Muscle of leg (tissue), 11 donors: ENCODE measurements around the gene GTF2H2. TPM values are rescaled to one million over a fixed set of nuclear protein-coding genes. Genes with fewer than 3 reads are reported as not detected.
"Not testable (repeated sequence)": the region's sequence is repeated elsewhere in the genome, so short reads cannot be mapped to it uniquely, and the experiment has no call there.

Source experiments
- DNase-seq: peaks from one replicate; pipeline ENCODE4 v3.0.0; 2013
- H3K27ac ChIP-seq: one replicate; pipeline ENCODE4 v1.5.1; 2013; ENCODE audit warnings: mild to moderate bottlenecking, low read length, control low read depth
- H3K27me3 ChIP-seq: one replicate; pipeline ENCODE4 v1.6.1; 2013; ENCODE audit warnings: low read length; ENCODE audit not compliant: control insufficient read depth, insufficient read depth
- H3K36me3 ChIP-seq: one replicate; pipeline ENCODE4 v1.6.1; 2013; ENCODE audit warnings: low read length; ENCODE audit not compliant: control insufficient read depth, insufficient read depth
- H3K4me1 ChIP-seq: one replicate; pipeline ENCODE4 v1.6.1; 2013; ENCODE audit warnings: low read length; ENCODE audit not compliant: control insufficient read depth, insufficient read depth
- H3K4me3 ChIP-seq: one replicate; pipeline ENCODE4 v1.5.1; 2013; ENCODE audit warnings: low read length, control low read depth
- H3K9me3 ChIP-seq: replicated peaks from 2 replicates; pipeline ENCODE4 v1.6.1; 2013; ENCODE audit warnings: low read depth, low read length; ENCODE audit not compliant: control insufficient read depth
- WGBS: methylation state at CpG from one replicate; pipeline ENCODE4 v1.1.5; 2013; ENCODE audit warnings: missing lambda C conversion rate; ENCODE audit not compliant: insufficient coverage; 5-methylcytosine and 5-hydroxymethylcytosine counted together
- polyA plus RNA-seq, 8 donors: library from polyadenylated mRNA; unstranded; fragments of 120-200 nt; gene quantifications; one replicate each; pipeline versions ENCODE4 v1.2.1 to v1.2.3, GENCODE V29; 2013; ENCODE audit warnings: inconsistent platforms in 1 of 8, low replicate concordance in 1 of 8; ENCODE audit not compliant: insufficient read length in 8 of 8, insufficient read depth in 1 of 8
- total RNA-seq: library from RNA; stranded (reverse); fragments of 120-200 nt; gene quantifications from one replicate; pipeline ENCODE4 v1.2.4, GENCODE V29; 2013

The GTF2H2 gene
- total and polyA plus RNA-seq, 9 donors, result 11.0 to 32.6 (median 14.6) TPM

- H3K36me3 ChIP-seq, H3K4me1 ChIP-seq, H3K27me3 ChIP-seq, H3K27ac ChIP-seq, H3K9me3 ChIP-seq, DNase-seq, H3K4me3 ChIP-seq: not testable (repeated sequence)
- no CpG with 5 or more reads among the region's 7 CpGs for WGBS
Measured at GRCh38 chr5:71082898-71083297, 15.4 kb upstream of the GTF2H2 start.

- H3K36me3 ChIP-seq, H3K27ac ChIP-seq, H3K4me3 ChIP-seq, H3K9me3 ChIP-seq, H3K4me1 ChIP-seq, H3K27me3 ChIP-seq, DNase-seq: not testable (repeated sequence)
- WGBS, result no CpG with 5 or more reads among the region's 2 CpGs
Measured at GRCh38 chr5:71082340-71082739, 14.9 kb upstream of the GTF2H2 start.

GRCh38 chr5:71061322-71061721 is 6.2 kb downstream of the GTF2H2 start:
- not testable (repeated sequence) for H3K27ac ChIP-seq, H3K9me3 ChIP-seq, DNase-seq, H3K27me3 ChIP-seq, H3K4me3 ChIP-seq, H3K36me3 ChIP-seq, H3K4me1 ChIP-seq
- no CpG with 5 or more reads among the region's 1 CpG for WGBS

GRCh38 chr5:71059426-71059825 is 8.1 kb downstream of the GTF2H2 start:
- not testable (repeated sequence) for H3K27ac ChIP-seq, DNase-seq, H3K36me3 ChIP-seq, H3K4me3 ChIP-seq, H3K9me3 ChIP-seq, H3K27me3 ChIP-seq, H3K4me1 ChIP-seq
- no CpG with 5 or more reads among the region's 3 CpGs for WGBS

GRCh38 chr5:71044808-71045207 is 22.7 kb downstream of the GTF2H2 start:
- not testable (repeated sequence) for H3K27me3 ChIP-seq, H3K27ac ChIP-seq, H3K9me3 ChIP-seq, H3K36me3 ChIP-seq, DNase-seq, H3K4me1 ChIP-seq, H3K4me3 ChIP-seq
- WGBS, result no CpG with 5 or more reads among the region's 2 CpGs

GRCh38 chr5:71044128-71044527 is 23.3 kb downstream of the GTF2H2 start:
- not testable (repeated sequence) for H3K27me3 ChIP-seq, H3K27ac ChIP-seq, DNase-seq, H3K4me3 ChIP-seq, H3K9me3 ChIP-seq, H3K4me1 ChIP-seq, H3K36me3 ChIP-seq
- WGBS, result no CpG with 5 or more reads among the region's 2 CpGs

- not testable (repeated sequence) for H3K4me1 ChIP-seq, H3K27ac ChIP-seq, H3K4me3 ChIP-seq, DNase-seq, H3K27me3 ChIP-seq, H3K36me3 ChIP-seq, H3K9me3 ChIP-seq
- WGBS, result no CpG with 5 or more reads among the region's 7 CpGs
Measured at GRCh38 chr5:71031046-71031776, 36.3 kb downstream of the GTF2H2 start.

- not testable (repeated sequence) for H3K27me3 ChIP-seq, H3K36me3 ChIP-seq, H3K4me3 ChIP-seq, H3K27ac ChIP-seq, H3K4me1 ChIP-seq, H3K9me3 ChIP-seq, DNase-seq
- WGBS, result no CpG with 5 or more reads among the region's 8 CpGs
Measured at GRCh38 chr5:71025289-71025953, 42.1 kb downstream of the GTF2H2 start, which contains the start of gene NAIP. Gene NAIP (minus strand): TSS chr5:71025339. CDS start chr5:71012915, 12,424 bp downstream.

GRCh38 chr5:71020643-71021042 is 46.8 kb downstream of the GTF2H2 start:
- not testable (repeated sequence) for H3K27ac ChIP-seq, H3K36me3 ChIP-seq, H3K4me1 ChIP-seq, H3K4me3 ChIP-seq, H3K27me3 ChIP-seq, H3K9me3 ChIP-seq, DNase-seq
- WGBS, result no CpG with 5 or more reads among the region's 6 CpGs

GRCh38 chr5:71018376-71019005 is 49.0 kb downstream of the GTF2H2 start:
- WGBS, result no CpG with 5 or more reads among the region's 6 CpGs

More at GRCh38 chr5:71018376-71019005, 49.0 kb downstream of the GTF2H2 start:
- not testable (repeated sequence) for H3K36me3 ChIP-seq, H3K4me1 ChIP-seq, H3K9me3 ChIP-seq, H3K4me3 ChIP-seq, H3K27ac ChIP-seq, DNase-seq, H3K27me3 ChIP-seq
